HepG2 (cell line): Measurements from ENCODE around the gene ZNF414. TPM values are rescaled to one million over a fixed set of nuclear protein-coding genes. Genes with fewer than 3 reads are reported as not detected.

Experiments
- ATAC-seq: fragments of 200-7000 bp; cut with Tn5 transposase; 3 replicates; pipeline ENCODE4 v1.9.1; 2020; ENCODE audit warnings: mild to moderate bottlenecking, moderate library complexity
- BruUV-seq: library from RNA; stranded (reverse); fragments of 400-500 nt; replicated peaks from 2 replicates; lab custom pipeline; 2021; lab: Mats Ljungman, UMichigan
- CTCF ChIA-PET: fragments of 300-600 bp; formaldehyde crosslinking; extraction: SDS; loops from one replicate; lab custom pipeline; 2021; ENCODE audit warnings: low total read pairs, inconsistent platforms, low intra/inter-chr PET ratio; lab: Yijun Ruan, JAX
- POLR2A ChIA-PET: fragments of 350-600 bp; sonication (Branson Sonifier 250); formaldehyde crosslinking; loops from one replicate; lab custom pipeline; 2020; ENCODE audit warnings: antibody characterized with exemption, inconsistent platforms; lab: Yijun Ruan, JAX
- DNase-seq: peaks from one replicate; pipeline ENCODE4 v3.0.0-alpha.2; 2015; ENCODE audit warnings: low spot score
- FAIRE-seq: peaks from 3 replicates; lab custom pipeline; 2011; peaks lifted over from hg19 to GRCh38; lab: Jason Lieb, UNC
- H2AFZ ChIP-seq: one replicate; pipeline ENCODE4 v1.6.1; 2011; ENCODE audit warnings: low read length, inconsistent platforms
- H3K27ac ChIP-seq: fragments of 300-600 bp; 3 replicates; pipeline ENCODE4 v1.8.0; 2011; ENCODE audit warnings: mixed run types, mild to moderate bottlenecking, mixed read lengths, low read length, inconsistent platforms; ENCODE audit not compliant: insufficient read depth; ENCODE audit errors: extremely low read length
- H3K27me3 ChIP-seq, 2 experiments: fragments of 200-600 bp in 1 of 2; 2 replicates in 1 of 2; 3 replicates in 1 of 2; pipeline versions ENCODE4 v1.6.0 to v1.8.0; 2011; ENCODE audit warnings: low read length in 2 of 2, mild to moderate bottlenecking in 2 of 2, moderate library complexity in 2 of 2, inconsistent platforms in 1 of 2; ENCODE audit not compliant: insufficient read depth in 2 of 2, control insufficient read depth in 1 of 2
- H3K36me3 ChIP-seq, 2 experiments: fragments of 200-600 bp in 1 of 2; replicated peaks in 1 of 2; 2 replicates in 1 of 2; 3 replicates in 1 of 2; pipeline versions ENCODE4 v1.5.1 to v1.8.0; 2011; ENCODE audit warnings: low read length in 2 of 2, inconsistent platforms in 1 of 2; ENCODE audit not compliant: insufficient read depth in 2 of 2, control insufficient read depth in 1 of 2
- H3K4me1 ChIP-seq: 2 replicates; pipeline ENCODE4 v1.5.1; 2012; ENCODE audit warnings: low read length, inconsistent platforms; ENCODE audit not compliant: insufficient read depth
- H3K4me2 ChIP-seq: 2 replicates; pipeline ENCODE4 v1.6.0; 2011; ENCODE audit warnings: low read depth, low read length, inconsistent platforms
- H3K4me3 ChIP-seq, 3 experiments: fragments of 200-600 bp in 1 of 3; sonication (generic), shearing (Covaris generic) in 1 of 3; replicated peaks in 1 of 3; 2 replicates each; pipeline ENCODE4 v1.5.1; 2011 to 2016; ENCODE audit warnings: low read length in 3 of 3, inconsistent platforms in 2 of 3, low read depth in 2 of 3, mild to moderate bottlenecking in 2 of 3, control low read depth in 1 of 3, mixed read lengths in 1 of 3; ENCODE audit not compliant: insufficient read depth in 1 of 3
- H3K79me2 ChIP-seq: one replicate; pipeline ENCODE4 v1.6.1; 2011; ENCODE audit warnings: low read length, inconsistent platforms; ENCODE audit not compliant: insufficient read depth
- H3K9ac ChIP-seq: 2 replicates; pipeline ENCODE4 v1.6.0; 2011; ENCODE audit warnings: mild to moderate bottlenecking, low read depth, low read length, inconsistent platforms; ENCODE audit not compliant: insufficient read depth
- H3K9me3 ChIP-seq: 2 replicates; pipeline ENCODE4 v1.5.1; 2012; ENCODE audit warnings: mild to moderate bottlenecking, low read length
- H4K20me1 ChIP-seq: 2 replicates; pipeline ENCODE4 v1.6.0; 2011; ENCODE audit warnings: inconsistent platforms, mild to moderate bottlenecking, low read length, moderate library complexity; ENCODE audit not compliant: insufficient read depth
- CBFB ChIP-seq: sonication (generic); formaldehyde crosslinking; IDR thresholded peaks from 2 replicates; pipeline ENCODE4 v1.4.0; 2020; ENCODE audit warnings: missing genetic modification reagents
- CENPT ChIP-seq: sonication (generic); formaldehyde crosslinking; IDR thresholded peaks from 2 replicates; pipeline ENCODE4 v1.8.0; 2022; ENCODE audit warnings: low read depth, mild to moderate bottlenecking, moderate library complexity, missing genetic modification reagents
- MXD4 ChIP-seq: IDR thresholded peaks from 2 replicates; pipeline ENCODE4 v1.6.1; 2016; ENCODE audit warnings: mild to moderate bottlenecking, missing biosample characterization, missing genetic modification reagents
- ZNF441 ChIP-seq: sonication (generic); formaldehyde crosslinking; IDR thresholded peaks from 2 replicates; pipeline ENCODE4 v1.7.0; 2021; ENCODE audit warnings: missing genetic modification reagents, borderline replicate concordance
- ZNF572 ChIP-seq: sonication (generic); formaldehyde crosslinking; IDR thresholded peaks from 2 replicates; pipeline ENCODE4 v1.5.1; 2020; ENCODE audit warnings: mild to moderate bottlenecking, missing genetic modification reagents
- ZNF746 ChIP-seq: sonication (generic); formaldehyde crosslinking; IDR thresholded peaks from 2 replicates; pipeline ENCODE4 v1.8.0; 2022; ENCODE audit warnings: mild to moderate bottlenecking, missing genetic modification reagents
- WGBS: methylation state at CpG from one replicate; pipeline ENCODE4 v1.1.6; 2017; ENCODE audit warnings: low lambda C conversion rate; 5-methylcytosine and 5-hydroxymethylcytosine counted together
- in situ Hi-C: cut with HindIII; loops from 2 replicates; pipeline ENCODE4 v1.10.0; 2017; ENCODE audit warnings: low pct_unique_long_range_greater_than_20kb; ENCODE audit not compliant: extremely low pct_ligation_motif_present
- intact Hi-C: fragments of 100-400 bp; cut with micrococcal nuclease; formaldehyde crosslinking; loops from one replicate; pipeline ENCODE4 v1.10.0; 2022; ENCODE audit not compliant: unreplicated experiment
- polyA plus RNA-seq, 8 experiments: library from polyadenylated mRNA; depleted of rRNA in 3 of 8; stranded (reverse) in 7 of 8; unstranded in 1 of 8; fragments of >200 nt; fragmentation: Illumina TruSeq in 4 of 8; extraction: Trizol in 4 of 8; gene quantifications; 2 replicates each; pipeline versions ENCODE4 v1.2.1 to v1.2.3, GENCODE V29; 2011 to 2016; ENCODE audit warnings: low read depth in 4 of 8, missing spikeins in 1 of 8, mixed read lengths in 1 of 8; ENCODE audit not compliant: insufficient read depth in 1 of 8
- total RNA-seq, 5 experiments: library from RNA; depleted of rRNA; stranded (reverse); fragments of >200 nt; fragmentation: Illumina TruSeq; extraction: Trizol; gene quantifications; 2 replicates each; pipeline ENCODE4 v1.2.3, GENCODE V29; 2016; ENCODE audit warnings: low read depth in 1 of 5
- TF ChIP-seq, protein P1 (sequence below): sonication (generic); formaldehyde crosslinking; IDR thresholded peaks from 2 replicates; pipeline ENCODE4 v1.8.1; 2023; ENCODE audit warnings: mild to moderate bottlenecking, inconsistent platforms, moderate library complexity, missing genetic modification reagents, borderline replicate concordance
- TF ChIP-seq, protein P2 (sequence below): sonication (generic); formaldehyde crosslinking; IDR thresholded peaks from 2 replicates; pipeline ENCODE4 v1.5.0; 2020; ENCODE audit warnings: mild to moderate bottlenecking, missing genetic modification reagents, borderline replicate concordance

The ZNF414 gene
- total and polyA plus RNA-seq, 2 of the 13 experiments (the other 11 are each of a cell fraction or from before 2014, with no cell fraction given) = 2.5 to 4.0 TPM

- in situ Hi-C loops = no loop called here
- H4K20me1 ChIP-seq = no peaks in the 10 kb centered on the region
- no peak for DNase-seq
- no TSS peak for BruUV-seq
- intact Hi-C loops = no loop called here
- no peak overlapping the region for H2AFZ ChIP-seq
- H3K27me3 ChIP-seq = peaks cover 0 to 14% of the 10 kb centered on the region in 2 experiments; a peak in 3 of 5 replicates
- no peaks in the 10 kb centered on the region for H3K79me2 ChIP-seq
- H3K4me1 ChIP-seq = peaks cover 34% of the 10 kb centered on the region
- H3K9ac ChIP-seq = no peak overlapping the region
- H3K27ac ChIP-seq = no peak overlapping the region
- CTCF ChIA-PET = interaction anchor here (0.9 kb wide), 1 partner anchor 93 kb away, joined by 3 read pairs; no protein-coding TSS in a partner anchor
- POLR2A ChIA-PET = interaction anchor here (1.1 to 2.8 kb wide), 6 partner anchors 9 to 81 kb away, joined by 3 to 17 read pairs (median 4); partner anchors contain the start of genes HNRNPM and ZNF414
- TF ChIP-seq ZNF746 (CRISPR knock-in tag) = peak; percentile 7; the same call in 1 of the 2 replicates
- no peak for TF ChIP-seq ZNF441 (CRISPR knock-in tag)
- TF ChIP-seq CENPT (CRISPR knock-in tag) = no peak
- TF ChIP-seq, protein P1, sequence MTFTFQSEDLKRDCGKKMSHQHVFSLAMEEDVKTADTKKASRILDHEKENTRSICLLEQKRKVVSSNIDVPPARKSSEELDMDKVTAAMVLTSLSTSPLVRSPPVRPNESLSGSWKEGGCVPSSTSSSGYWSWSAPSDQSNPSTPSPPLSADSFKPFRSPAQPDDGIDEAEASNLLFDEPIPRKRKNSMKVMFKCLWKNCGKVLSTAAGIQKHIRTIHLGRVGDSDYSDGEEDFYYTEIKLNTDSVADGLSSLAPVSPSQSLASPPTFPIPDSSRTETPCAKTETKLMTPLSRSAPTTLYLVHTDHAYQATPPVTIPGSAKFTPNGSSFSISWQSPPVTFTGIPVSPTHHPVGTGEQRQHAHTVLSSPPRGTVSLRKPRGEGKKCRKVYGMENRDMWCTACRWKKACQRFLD (CRISPR knock-in tag) = no peak
- TF ChIP-seq MXD4 (CRISPR knock-in tag) = no peak
- no peak for TF ChIP-seq CBFB (CRISPR knock-in tag)
- no peak for TF ChIP-seq ZNF572 (CRISPR knock-in tag)
- TF ChIP-seq, protein P2, sequence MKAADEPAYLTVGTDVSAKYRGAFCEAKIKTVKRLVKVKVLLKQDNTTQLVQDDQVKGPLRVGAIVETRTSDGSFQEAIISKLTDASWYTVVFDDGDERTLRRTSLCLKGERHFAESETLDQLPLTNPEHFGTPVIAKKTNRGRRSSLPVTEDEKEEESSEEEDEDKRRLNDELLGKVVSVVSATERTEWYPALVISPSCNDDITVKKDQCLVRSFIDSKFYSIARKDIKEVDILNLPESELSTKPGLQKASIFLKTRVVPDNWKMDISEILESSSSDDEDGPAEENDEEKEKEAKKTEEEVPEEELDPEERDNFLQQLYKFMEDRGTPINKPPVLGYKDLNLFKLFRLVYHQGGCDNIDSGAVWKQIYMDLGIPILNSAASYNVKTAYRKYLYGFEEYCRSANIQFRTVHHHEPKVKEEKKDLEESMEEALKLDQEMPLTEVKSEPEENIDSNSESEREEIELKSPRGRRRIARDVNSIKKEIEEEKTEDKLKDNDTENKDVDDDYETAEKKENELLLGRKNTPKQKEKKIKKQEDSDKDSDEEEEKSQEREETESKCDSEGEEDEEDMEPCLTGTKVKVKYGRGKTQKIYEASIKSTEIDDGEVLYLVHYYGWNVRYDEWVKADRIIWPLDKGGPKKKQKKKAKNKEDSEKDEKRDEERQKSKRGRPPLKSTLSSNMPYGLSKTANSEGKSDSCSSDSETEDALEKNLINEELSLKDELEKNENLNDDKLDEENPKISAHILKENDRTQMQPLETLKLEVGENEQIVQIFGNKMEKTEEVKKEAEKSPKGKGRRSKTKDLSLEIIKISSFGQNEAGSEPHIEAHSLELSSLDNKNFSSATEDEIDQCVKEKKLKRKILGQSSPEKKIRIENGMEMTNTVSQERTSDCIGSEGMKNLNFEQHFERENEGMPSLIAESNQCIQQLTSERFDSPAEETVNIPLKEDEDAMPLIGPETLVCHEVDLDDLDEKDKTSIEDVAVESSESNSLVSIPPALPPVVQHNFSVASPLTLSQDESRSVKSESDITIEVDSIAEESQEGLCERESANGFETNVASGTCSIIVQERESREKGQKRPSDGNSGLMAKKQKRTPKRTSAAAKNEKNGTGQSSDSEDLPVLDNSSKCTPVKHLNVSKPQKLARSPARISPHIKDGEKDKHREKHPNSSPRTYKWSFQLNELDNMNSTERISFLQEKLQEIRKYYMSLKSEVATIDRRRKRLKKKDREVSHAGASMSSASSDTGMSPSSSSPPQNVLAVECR = no peak
- TF ChIP-seq, all 625 proteins: peak for 1
- Histone ChIP-seq H3K4me3 (no peak overlapping the region), H3K4me2 (0 out of 2 replicates have a peak overlapping the region, but pooled peaks have one; percentile 98), H3K36me3 (no peaks in the 10 kb centered on the region), H3K9me3 (no peaks in the 10 kb centered on the region)
- ATAC-seq (no peak), FAIRE-seq (no peak)
- 61% methylated on average over 6 of the region's 6 CpGs for WGBS
Measured at GRCh38 chr19:8504919-8505318, 9.0 kb downstream of the ZNF414 start.
